Endodermal cell (in vitro differentiated cells): ENCODE results near the gene CDON. TPM values are rescaled to one million over a fixed set of nuclear protein-coding genes. Genes with fewer than 3 reads are reported as not detected.

Source experiments
- DNase-seq: peaks from one replicate; pipeline ENCODE4 v3.0.0-alpha.2; 2017
- H3K27ac ChIP-seq: 2 replicates; pipeline ENCODE4 v1.5.1; 2013; ENCODE audit warnings: mild to moderate bottlenecking, low read depth, low read length, moderate library complexity
- H3K27me3 ChIP-seq: 2 replicates; pipeline ENCODE4 v1.6.1; 2013; ENCODE audit warnings: mild to moderate bottlenecking, low read length, moderate library complexity; ENCODE audit not compliant: insufficient read depth, control insufficient read depth, poor library complexity, severe bottlenecking
- H3K36me3 ChIP-seq: 2 replicates; pipeline ENCODE4 v1.7.0; 2013; ENCODE audit warnings: mild to moderate bottlenecking, low read length, moderate library complexity; ENCODE audit not compliant: control insufficient read depth, insufficient read depth
- H3K4me1 ChIP-seq: one replicate; pipeline ENCODE4 v1.7.0; 2013; ENCODE audit warnings: low read length; ENCODE audit not compliant: control insufficient read depth, insufficient read depth
- H3K4me3 ChIP-seq: 2 replicates; pipeline ENCODE4 v1.5.1; 2013; ENCODE audit warnings: mild to moderate bottlenecking, low read length, moderate library complexity
- H3K9ac ChIP-seq: 2 replicates; pipeline ENCODE4 v1.6.1; 2013; ENCODE audit warnings: mild to moderate bottlenecking, low read length, moderate library complexity; ENCODE audit not compliant: poor library complexity, severe bottlenecking; ENCODE audit errors: extremely low read depth
- H3K9me3 ChIP-seq: 2 replicates; pipeline ENCODE4 v1.6.1; 2013; ENCODE audit warnings: mild to moderate bottlenecking, low read length, moderate library complexity; ENCODE audit not compliant: control insufficient read depth
- H3K27ac Mint-ChIP-seq: 2 replicates; pipeline ENCODE4 v1.8.0; 2020; ENCODE audit warnings: mixed read lengths
- H3K27me3 Mint-ChIP-seq: 2 replicates; pipeline ENCODE4 v1.8.0; 2021; ENCODE audit warnings: mild to moderate bottlenecking, mixed read lengths; ENCODE audit not compliant: insufficient read depth
- H3K36me3 Mint-ChIP-seq: 2 replicates; pipeline ENCODE4 v1.8.0; 2020; ENCODE audit warnings: low read depth, mixed read lengths
- H3K4me1 Mint-ChIP-seq: 2 replicates; pipeline ENCODE4 v1.8.0; 2020; ENCODE audit warnings: mixed read lengths
- H3K4me3 Mint-ChIP-seq: 2 replicates; pipeline ENCODE4 v1.8.0; 2020; ENCODE audit warnings: mild to moderate bottlenecking, moderate library complexity, mixed read lengths
- H3K9me3 Mint-ChIP-seq: 2 replicates; pipeline ENCODE4 v1.8.0; 2020; ENCODE audit warnings: mild to moderate bottlenecking, mixed read lengths
- CTCF ChIP-seq: fragments of 200-600 bp; sonication (generic); conservative IDR thresholded peaks from 2 replicates; pipeline ENCODE4 v1.5.0; 2021; ENCODE audit warnings: antibody characterized with exemption, mild to moderate bottlenecking
- WGBS, 2 experiments: methylation state at CpG; one replicate each; pipeline versions ENCODE4 v1.1.5 to v1.1.7; 2013; ENCODE audit warnings: missing lambda C conversion rate in 2 of 2, mixed read lengths in 1 of 2; ENCODE audit not compliant: insufficient coverage in 1 of 2, insufficient read length in 1 of 2; 5-methylcytosine and 5-hydroxymethylcytosine counted together
- total RNA-seq, 2 donors: library from RNA; stranded (reverse); fragmentation: NEBNext Ultra II Directional in 1 of 2; extraction: Animal tissue kit (Norgen Biotek cat#: 25700) in 1 of 2; gene quantifications; 2 replicates in 1 of 2; 3 replicates in 1 of 2; pipeline ENCODE4 v1.2.1, GENCODE V29; 2021

CDON gene
- total RNA-seq, 2 donors from 2014 or later = 19.2 to 24.5 TPM

- no peak overlapping the region for H3K9ac ChIP-seq
- H3K27me3 Mint-ChIP-seq = no peaks in the 10 kb centered on the region
- TF ChIP-seq CTCF = no peak
- no peak overlapping the region for H3K27ac Mint-ChIP-seq
- no peaks in the 10 kb centered on the region for H3K27me3 ChIP-seq
- no peaks in the 10 kb centered on the region for H3K9me3 Mint-ChIP-seq
- H3K4me3 Mint-ChIP-seq = no peak overlapping the region
- peaks cover 6% of the 10 kb centered on the region for H3K36me3 Mint-ChIP-seq
- no peaks in the 10 kb centered on the region for H3K9me3 ChIP-seq
- WGBS, 2 experiments = 89 to 94% methylated on average over 1 to 3 of the region's 3 CpGs
- no peaks in the 10 kb centered on the region for H3K4me1 Mint-ChIP-seq
- H3K4me3 ChIP-seq = no peak overlapping the region
- no peaks in the 10 kb centered on the region for H3K4me1 ChIP-seq
- no peak for DNase-seq
- no peak overlapping the region for H3K27ac ChIP-seq
- no peaks in the 10 kb centered on the region for H3K36me3 ChIP-seq
These were observed 51.4 kb downstream of the CDON start for GRCh38 chr11:126011265-126011664.

GRCh38 chr11:126008956-126009355 lies 53.7 kb downstream of the CDON start:
- peaks cover 7% of the 10 kb centered on the region for H3K36me3 Mint-ChIP-seq
- no peaks in the 10 kb centered on the region for H3K4me1 ChIP-seq
- H3K4me3 Mint-ChIP-seq = no peak overlapping the region
- no peaks in the 10 kb centered on the region for H3K27me3 ChIP-seq
- H3K4me1 Mint-ChIP-seq = no peaks in the 10 kb centered on the region
- DNase-seq = no peak
- H3K9ac ChIP-seq = no peak overlapping the region
- 90 to 100% methylated on average over 3 to 8 of the region's 8 CpGs for WGBS, 2 experiments
- H3K27ac ChIP-seq = no peak overlapping the region
- H3K4me3 ChIP-seq = no peak overlapping the region
- no peaks in the 10 kb centered on the region for H3K9me3 ChIP-seq
- no peak overlapping the region for H3K27ac Mint-ChIP-seq
- H3K27me3 Mint-ChIP-seq = no peaks in the 10 kb centered on the region
- TF ChIP-seq CTCF = no peak
- H3K9me3 Mint-ChIP-seq = no peaks in the 10 kb centered on the region
- H3K36me3 ChIP-seq = no peaks in the 10 kb centered on the region

- H3K27me3 ChIP-seq = no peaks in the 10 kb centered on the region
- no peak for DNase-seq
- H3K9me3 ChIP-seq = no peaks in the 10 kb centered on the region
- H3K4me3 Mint-ChIP-seq = no peak overlapping the region
- H3K4me1 ChIP-seq = no peaks in the 10 kb centered on the region
- H3K9me3 Mint-ChIP-seq = no peaks in the 10 kb centered on the region
- H3K4me1 Mint-ChIP-seq = no peaks in the 10 kb centered on the region
- H3K27ac ChIP-seq = no peak overlapping the region
- TF ChIP-seq CTCF = no peak
- no peaks in the 10 kb centered on the region for H3K27me3 Mint-ChIP-seq
- no peaks in the 10 kb centered on the region for H3K36me3 ChIP-seq
- WGBS, 2 experiments = 96 to 100% methylated on average over 2 to 3 of the region's 3 CpGs
- peaks cover 12% of the 10 kb centered on the region for H3K36me3 Mint-ChIP-seq
- no peak overlapping the region for H3K27ac Mint-ChIP-seq
- H3K4me3 ChIP-seq = no peak overlapping the region
- no peak overlapping the region for H3K9ac ChIP-seq
These were observed 55.4 kb downstream of the CDON start for GRCh38 chr11:126007238-126007637.
